Ammon's horn (tissue), 1 donor: Measurements from ENCODE around the gene SLC52A3.
"Not testable (repeated sequence)": the region's sequence is repeated elsewhere in the genome, so short reads cannot be mapped to it uniquely, and the experiment has no call there.

Source experiments
- DNase-seq: peaks from one replicate; pipeline ENCODE4 v3.0.0-alpha.2; 2016; ENCODE audit warnings: low spot score

SLC52A3 gene

GRCh38 chr20:728256-728944 lies 39.9 kb downstream of the SLC52A3 start:
- peak; percentile 52 for DNase-seq

DNA sequence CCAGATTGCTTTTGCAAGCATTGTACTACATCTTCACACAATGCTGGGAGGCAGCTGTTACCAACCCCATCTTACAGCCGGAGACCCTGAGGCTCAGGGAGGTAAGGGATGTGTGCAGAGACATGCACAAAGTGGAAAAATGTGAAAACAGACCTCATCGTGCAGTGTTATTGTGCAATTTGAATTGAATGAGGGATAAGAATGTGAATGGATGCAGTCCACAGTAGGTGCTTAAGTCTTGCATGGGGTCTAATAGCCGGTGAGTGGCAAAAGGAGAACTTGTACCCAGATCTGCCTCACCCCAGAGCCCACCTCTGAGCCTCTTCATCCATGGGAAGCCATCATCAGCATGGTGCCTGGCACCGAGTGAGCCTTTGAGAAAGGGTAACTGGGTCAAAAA lies 42.1 kb downstream of the SLC52A3 start:
- DNase-seq: no peak

DNA sequence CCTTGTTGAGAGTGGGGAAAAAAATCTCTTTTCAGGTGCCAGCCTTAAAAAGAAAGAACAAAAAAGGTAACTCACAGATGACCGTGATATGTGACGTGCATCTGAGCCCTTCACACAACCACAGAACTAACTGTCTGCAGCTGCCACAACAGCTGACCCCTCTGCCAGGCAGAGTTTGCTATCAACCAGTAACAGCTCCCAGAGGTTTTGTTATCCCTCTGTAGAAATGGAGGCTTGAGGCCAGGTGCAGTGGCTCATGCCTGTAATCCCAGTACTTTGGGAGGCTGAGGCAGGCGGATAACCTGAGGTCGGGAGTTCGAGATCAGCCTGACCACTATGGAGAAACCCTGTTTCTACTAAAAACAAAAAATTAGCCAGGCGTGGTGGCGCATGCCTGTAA lies 42.8 kb downstream of the SLC52A3 start:
- no peak for DNase-seq

DNA sequence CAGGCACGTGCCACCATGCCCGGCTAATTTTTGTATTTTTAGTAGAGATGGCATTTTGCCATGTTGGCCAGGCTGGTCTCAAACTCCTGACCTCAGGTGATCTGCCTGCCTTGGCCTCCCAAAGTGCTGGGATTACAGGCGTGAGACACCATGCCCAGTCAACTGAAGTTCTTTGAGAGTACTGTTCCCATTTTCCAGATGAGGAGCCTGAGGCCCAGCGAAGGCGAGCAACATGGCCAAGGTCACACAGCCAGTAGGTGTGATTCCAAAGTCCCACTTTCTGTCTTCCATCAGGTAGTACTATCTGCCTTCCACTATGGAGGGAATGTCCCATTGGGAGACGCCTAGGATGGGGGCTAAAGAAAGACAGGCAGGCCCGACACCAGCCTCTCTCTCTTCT lies 43.5 kb downstream of the SLC52A3 start:
- not testable (repeated sequence) for DNase-seq

GRCh38 chr20:723756-724155 lies 44.5 kb downstream of the SLC52A3 start:
- DNase-seq: no peak

DNA sequence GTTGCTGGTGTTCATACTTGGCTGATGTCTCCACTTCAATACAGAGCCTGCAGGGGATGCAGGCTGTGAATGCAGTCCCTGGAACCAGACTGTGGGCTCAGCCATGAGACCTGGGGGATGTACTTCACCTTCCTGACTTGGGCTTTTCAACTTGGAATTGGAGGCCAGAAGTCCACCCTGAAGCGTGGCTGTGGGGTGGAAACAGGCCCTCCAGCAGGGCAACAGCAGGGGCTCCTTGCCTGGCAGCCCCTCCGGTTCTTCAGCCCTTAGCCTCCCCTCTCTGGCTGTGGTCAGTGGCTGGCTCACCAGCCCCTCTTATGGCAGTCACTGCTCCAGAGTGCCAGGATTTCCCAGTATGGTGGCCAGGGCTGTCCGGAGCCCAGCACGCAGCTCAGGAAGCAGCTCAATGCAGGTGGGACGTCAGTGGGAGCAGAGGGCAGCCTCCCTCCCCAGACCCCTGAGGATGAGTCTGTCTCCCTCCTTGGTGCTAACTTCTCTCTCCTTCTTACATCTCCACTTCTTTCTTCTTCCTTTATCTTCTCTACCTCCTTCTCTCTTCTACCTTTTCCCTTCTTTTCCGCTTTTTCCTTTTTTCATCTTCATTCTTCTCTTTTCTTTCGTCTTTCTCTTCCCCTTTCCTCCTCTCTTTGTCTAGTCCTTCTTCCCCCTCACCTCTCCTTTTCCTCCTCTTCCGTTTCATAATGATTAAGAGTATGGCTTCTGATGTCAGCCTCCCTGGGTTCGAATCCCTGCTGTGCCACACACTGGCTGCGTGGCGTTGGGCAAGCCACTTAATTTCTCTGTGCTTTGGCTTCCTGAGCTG lies 45.3 kb downstream of the SLC52A3 start:
- no peak for DNase-seq

DNA sequence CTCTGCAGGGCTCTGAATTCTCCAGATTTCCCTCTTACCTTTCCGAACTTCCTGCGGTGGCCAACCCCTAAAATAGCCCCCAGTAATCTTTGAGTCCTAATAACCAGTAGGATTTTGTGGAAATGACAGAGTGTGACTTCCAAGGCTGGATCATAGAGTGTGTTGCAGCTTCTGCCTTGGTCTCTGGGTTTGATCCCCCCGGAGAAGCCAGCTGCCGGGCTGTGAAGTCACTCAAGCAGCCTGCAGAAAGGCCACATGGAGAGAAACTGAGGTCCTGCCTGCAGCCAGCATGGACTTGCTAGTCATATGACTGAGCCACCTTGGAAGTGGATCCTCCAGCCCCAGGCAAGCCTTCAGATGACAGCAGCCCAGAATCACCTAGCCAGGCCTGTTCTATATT lies 46.4 kb downstream of the SLC52A3 start:
- no peak for DNase-seq

DNA sequence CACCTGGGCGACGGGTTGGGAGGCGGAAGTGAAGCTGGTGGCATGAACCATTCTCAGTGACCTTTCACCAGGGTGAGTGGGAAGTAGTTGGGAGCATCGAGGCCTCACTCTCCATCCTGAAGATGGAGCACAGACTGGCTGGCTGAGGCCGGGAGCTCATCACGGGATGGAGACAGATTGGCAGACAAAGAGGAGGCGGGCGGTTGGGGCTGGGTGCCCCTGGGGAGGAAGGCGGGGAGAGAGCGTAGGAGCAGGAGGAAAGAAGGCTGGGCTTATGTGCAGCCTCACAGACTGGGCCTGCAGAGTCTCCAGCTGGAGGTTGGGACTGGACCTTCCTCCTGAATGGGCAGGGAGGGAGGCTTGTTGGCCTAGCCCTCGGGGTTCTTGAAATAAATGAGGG lies 48.5 kb downstream of the SLC52A3 start:
- DNase-seq: no peak

DNA sequence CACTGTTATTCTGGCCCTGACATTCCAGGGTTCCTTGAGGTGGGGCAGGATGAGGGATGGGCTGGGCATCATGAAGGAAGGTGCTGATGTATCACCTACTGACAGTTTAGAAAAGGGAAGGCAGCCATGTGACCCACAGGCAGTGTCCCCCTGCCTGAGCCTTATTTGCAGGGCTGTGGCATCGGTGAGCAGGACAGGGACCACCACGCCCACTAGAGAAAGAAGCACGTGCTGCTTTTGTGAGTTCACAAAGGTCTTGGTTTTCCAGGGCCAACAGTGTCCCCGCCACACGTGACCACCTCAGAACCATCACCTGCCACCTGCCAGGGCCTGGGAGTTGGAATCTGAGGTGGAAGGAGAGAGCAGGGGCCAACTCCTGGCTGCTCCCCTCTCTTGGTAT lies 49.2 kb downstream of the SLC52A3 start:
- no peak for DNase-seq

GRCh38 chr20:717832-718231 lies 50.5 kb downstream of the SLC52A3 start:
- DNase-seq: no peak

DNA sequence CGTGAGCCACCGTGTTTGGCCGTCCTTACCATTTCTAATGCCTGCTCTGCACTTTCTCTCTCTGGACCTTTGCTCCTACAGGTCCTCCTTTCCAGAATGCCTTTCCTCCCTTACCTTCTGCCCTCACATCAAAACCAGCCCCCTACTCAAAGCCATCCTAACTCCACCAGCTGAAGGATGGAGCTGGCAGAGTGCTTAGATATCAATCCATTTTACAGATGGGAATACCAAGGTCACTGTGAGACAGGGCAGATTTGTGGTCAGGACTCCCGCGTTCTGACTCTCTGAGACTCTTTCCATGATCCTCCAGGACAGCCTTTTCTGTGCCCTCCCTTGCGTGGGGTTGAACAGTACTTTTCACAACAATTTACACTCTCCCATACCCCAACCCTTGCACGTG lies 51.0 kb downstream of the SLC52A3 start:
- DNase-seq: no peak

DNA sequence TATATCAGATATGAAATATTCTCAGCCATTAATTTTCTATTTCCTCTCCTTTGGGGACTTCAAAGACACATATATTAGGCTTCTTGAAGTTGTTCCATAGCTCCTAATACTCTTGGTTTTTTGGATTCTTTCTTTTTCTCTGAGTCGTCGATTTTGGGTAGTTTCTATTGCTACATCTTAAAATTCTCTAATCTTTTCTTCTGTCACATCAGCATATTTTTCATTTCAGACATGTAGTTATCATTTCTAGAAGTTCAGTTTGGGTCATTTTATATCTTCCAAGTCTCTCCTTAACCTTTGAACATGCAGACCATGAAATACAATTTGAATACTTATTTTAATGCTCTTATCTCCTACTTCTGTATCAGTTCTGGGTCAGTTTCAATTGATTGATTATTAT lies 53.8 kb downstream of the SLC52A3 start:
- no peak for DNase-seq

DNA sequence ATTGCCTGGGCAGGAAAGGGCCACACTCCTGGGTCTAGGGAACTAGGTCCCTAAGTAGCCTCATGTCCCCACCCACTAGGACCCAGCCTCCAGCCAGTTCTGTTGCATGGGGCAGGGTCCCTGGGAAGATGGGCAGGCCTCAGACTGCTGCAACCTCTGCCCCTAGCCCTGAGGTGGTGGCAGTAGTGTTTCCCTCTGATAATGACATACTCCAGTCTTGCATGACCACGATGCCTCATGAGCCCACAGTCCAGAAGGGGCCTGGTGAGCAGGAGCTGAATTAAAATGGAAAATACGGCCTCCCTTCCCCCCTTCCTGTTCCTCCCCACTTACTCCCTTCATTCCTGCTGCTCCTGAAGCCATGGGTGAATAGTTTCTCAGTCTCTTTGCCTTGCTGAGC lies 56.7 kb downstream of the SLC52A3 start:
- no peak for DNase-seq

DNA sequence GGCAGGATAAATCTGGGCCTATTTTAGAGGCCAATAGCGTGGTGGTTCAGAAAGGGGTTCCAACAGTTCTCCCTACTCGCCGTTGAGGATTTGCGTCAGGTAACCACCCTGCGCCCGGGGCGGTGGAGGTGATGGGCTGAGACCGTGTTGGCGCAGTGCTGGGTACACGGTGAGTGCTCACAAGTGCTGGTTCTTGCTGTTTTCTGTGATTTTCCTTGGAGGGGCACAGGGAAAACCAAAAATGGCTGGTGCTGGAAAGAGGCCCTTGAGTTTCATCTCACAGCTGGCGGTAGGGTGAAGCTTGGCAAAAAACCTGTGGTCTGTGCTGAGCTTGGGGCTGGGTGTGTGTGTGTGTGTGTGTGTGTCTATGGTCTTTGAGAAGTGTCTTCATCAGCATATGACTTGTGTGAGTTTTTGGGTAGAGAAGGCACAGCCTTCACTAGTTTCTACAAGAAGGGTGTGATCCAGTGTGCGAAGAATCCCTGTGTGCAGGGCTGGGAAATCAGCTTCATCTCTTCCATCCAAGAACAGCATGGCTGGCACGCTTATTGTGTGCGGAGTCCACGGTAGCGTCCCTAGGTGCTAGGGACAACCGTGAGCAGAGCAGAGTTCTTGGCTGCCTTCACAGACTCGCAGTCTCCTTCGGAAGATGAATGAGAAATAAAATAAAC lies 57.4 kb downstream of the SLC52A3 start:
- no peak for DNase-seq
